GM12865 (cell line): ENCODE data around the gene CTNNA3.

Experiments used
- DNase-seq: peaks from one replicate; pipeline ENCODE4 v3.0.0; 2010; ENCODE audit warnings: low read depth
- H3K4me3 ChIP-seq: 2 replicates; pipeline ENCODE4 v1.5.1; 2011; ENCODE audit warnings: mild to moderate bottlenecking, low read depth, low read length, control low read depth
- CTCF ChIP-seq: IDR thresholded peaks from 2 replicates; pipeline ENCODE4 v1.5.1; 2011; ENCODE audit warnings: low read length, control low read depth, low read depth, inconsistent platforms; ENCODE audit not compliant: insufficient read depth; ENCODE audit errors: missing control alignments

CTNNA3 gene

GRCh38 chr10:66803174-66803573 is 892.8 kb downstream of the CTNNA3 start:
- H3K4me3 ChIP-seq, result no peak overlapping the region
- no peak for TF ChIP-seq CTCF
- DNase-seq, result no peak

- no peak for DNase-seq
- H3K4me3 ChIP-seq, result peak overlapping the region; percentile 11; the same call in 1 of the 2 replicates
- TF ChIP-seq CTCF, result no peak
These were observed 896.5 kb downstream of the CTNNA3 start for GRCh38 chr10:66799474-66799873.

DNA sequence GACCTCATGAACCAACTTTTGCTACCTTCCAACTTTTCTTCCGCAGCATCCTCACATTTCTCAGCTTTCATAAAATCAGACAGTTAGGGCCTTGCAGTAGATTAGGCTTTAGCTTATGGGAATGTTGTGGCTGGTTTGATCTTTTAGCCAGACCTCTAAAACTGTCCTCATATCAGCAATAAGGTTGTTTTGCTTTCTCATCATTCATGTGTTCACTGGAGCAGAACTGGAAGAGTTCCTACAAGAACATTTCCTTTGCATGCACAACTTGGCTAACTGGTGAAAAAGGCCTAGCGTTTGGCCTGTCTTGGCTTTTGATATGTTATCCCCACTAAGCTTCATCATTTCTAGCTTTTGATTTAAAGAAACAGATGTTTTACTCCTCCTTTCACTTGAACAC is 900.1 kb downstream of the CTNNA3 start:
- no peak for DNase-seq

DNA sequence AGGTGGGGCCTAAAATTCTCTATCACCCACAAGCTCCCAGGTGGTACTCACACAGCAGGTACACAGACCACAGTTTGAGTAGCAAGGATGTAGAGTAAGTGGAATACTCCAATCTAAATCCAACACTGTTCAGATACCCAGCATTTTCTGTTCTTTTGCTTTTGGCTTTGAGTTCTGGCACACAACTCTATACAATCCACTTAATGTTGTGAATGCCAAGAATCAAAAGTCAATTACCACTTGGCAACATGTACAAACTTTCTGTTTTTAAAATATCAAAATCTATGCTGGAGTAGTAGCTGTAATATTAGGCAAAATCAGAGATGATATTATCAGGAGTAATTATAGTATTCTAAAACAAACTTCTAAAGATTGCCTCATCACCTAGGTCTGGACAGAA is 903.6 kb downstream of the CTNNA3 start:
- no peak overlapping the region for H3K4me3 ChIP-seq
- no peak for TF ChIP-seq CTCF
- DNase-seq, result no peak

More for the DNA sequence above, 900.1 kb downstream of the CTNNA3 start:
- no peak for TF ChIP-seq CTCF
- H3K4me3 ChIP-seq, result no peak overlapping the region

GRCh38 chr10:66788178-66788987 is 907.6 kb downstream of the CTNNA3 start:
- no peak for DNase-seq
- no peak for TF ChIP-seq CTCF
- no peak overlapping the region for H3K4me3 ChIP-seq

- H3K4me3 ChIP-seq, result no peak overlapping the region
- DNase-seq, result no peak
- TF ChIP-seq CTCF, result no peak
These were observed 909.3 kb downstream of the CTNNA3 start for GRCh38 chr10:66786709-66787108.

- DNase-seq, result no peak
- no peak for TF ChIP-seq CTCF
- no peak overlapping the region for H3K4me3 ChIP-seq
These were observed 911.2 kb downstream of the CTNNA3 start for GRCh38 chr10:66784770-66785169.
